Right ventricle myocardium superior (tissue), 1 donor: ENCODE data around the gene IL26. TPM values are rescaled to one million over a fixed set of nuclear protein-coding genes. Genes with fewer than 3 reads are reported as not detected.

Experiments
- ATAC-seq: fragments of 200-7000 bp; cut with Tn5 transposase; one replicate; pipeline ENCODE4 v1.9.1; 2020; ENCODE audit warnings: mild to moderate bottlenecking; ENCODE audit not compliant: poor library complexity
- DNase-seq: peaks from one replicate; pipeline ENCODE4 v3.0.0-alpha.2; 2020
- intact Hi-C: fragments of 100-400 bp; cut with DNase I; formaldehyde crosslinking; loops from one replicate; pipeline ENCODE4 v1.11.2; 2022
- long read RNA-seq: library from polyadenylated mRNA; unstranded; transcript quantifications from one replicate; pipeline ENCODE4 v2.0.0, GENCODE V29; 2021
- total RNA-seq: library from RNA; stranded (reverse); fragmentation: NEBNext Ultra II Directional; extraction: Animal tissue kit (Norgen Biotek cat#: 25700); gene quantifications from one replicate; pipeline ENCODE4 v1.2.1, GENCODE V29; 2021
- donor health status: DM: no; HTN: yes; CAD: no; lungs with severe emphysema.

Gene IL26, protein sequence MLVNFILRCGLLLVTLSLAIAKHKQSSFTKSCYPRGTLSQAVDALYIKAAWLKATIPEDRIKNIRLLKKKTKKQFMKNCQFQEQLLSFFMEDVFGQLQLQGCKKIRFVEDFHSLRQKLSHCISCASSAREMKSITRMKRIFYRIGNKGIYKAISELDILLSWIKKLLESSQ
- not detected for total RNA-seq
- long read RNA-seq, result 0 reads

DNA sequence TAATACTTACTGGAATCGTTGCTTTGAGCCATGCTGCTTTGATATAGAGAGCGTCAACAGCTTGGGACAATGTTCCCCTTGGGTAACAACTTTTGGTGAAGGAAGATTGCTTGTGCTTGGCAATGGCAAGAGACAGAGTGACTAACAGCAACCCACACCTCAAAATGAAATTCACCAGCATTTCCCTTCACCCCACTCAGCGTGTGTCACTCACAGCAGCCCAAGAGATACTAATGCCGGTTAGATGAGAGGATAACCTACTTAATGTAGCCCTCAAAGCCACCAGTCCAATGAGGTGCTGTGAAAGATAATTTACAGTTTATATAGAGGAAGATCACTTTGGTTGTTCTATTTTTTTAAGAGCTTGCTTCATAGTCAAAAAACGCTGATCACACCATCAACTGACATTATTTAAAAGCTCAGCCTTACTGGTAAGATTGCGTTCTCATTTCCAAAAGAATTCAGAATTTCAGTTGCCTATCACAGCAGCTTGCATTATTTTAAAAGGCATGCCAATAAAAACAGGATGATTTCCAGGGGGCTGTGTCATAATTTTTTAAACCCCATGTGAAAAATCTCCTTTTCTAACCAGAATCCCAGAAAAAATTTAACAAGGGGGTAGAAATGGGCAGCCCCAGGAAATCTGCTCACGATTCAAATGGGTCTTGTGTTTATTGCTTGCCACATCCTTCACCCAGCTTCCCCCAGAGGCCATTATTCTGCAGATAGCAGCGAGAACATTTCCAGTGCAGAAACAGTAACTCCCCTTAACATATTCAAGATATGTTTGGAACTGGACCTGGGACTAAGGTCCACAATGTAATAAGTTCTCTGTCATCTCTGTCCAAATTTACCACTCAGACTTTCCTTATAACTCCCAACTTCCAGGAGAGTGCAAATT is at the start of gene IL26:
TSS of gene IL26 (minus strand) at position 235 of the 901 bp plus-strand sequence. CDS start at position 181, 54 bp downstream.
- intact Hi-C loops, result loop anchor here (10.0 kb wide), 1 partner anchor 459 kb away; the partner anchor contains the start of gene NUP107
- ATAC-seq (no peak), DNase-seq (no peak)

DNA sequence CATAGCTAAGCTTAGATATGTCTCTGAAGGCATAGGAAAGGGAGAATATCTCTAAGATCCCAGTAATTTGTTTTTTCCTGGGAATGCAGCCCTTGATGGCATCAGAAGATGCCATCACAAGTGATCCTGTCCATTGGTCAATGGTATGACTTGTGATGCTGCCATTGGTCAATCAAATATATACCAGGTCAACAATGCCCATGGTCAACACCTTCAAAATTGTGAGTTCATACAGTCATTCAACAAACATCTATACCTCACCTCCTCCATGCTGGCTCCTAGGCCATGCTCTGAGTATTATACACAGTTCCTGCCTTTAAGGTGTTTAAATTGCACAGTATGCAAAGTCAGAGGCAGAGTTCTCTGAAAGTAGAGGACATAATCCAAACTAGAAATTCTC is 47.1 kb upstream of the IL26 start:
- ATAC-seq, result no peak
- intact Hi-C loops, result no loop called here
- DNase-seq, result no peak

DNA sequence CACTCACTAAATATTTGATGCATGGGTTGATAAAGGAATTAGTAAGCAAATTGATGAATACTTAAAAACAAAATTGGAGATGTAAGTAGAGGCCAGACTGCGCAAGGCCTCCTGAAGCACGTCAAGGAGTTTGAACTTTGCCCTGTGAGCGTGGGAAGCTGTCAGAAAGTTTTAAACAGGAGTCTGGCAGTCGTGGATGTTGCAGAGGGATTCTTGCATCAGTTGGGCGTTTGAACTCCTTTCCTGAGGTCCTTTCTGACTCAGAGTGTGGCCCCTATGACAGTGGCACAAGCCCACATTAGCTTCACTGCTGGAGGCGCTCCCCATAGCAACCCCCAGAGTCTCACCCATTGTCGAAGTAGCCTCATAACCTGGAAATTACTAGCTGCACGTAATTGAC is 45.7 kb upstream of the IL26 start:
- ATAC-seq (no peak), DNase-seq (no peak)
- intact Hi-C loops, result no loop called here

DNA sequence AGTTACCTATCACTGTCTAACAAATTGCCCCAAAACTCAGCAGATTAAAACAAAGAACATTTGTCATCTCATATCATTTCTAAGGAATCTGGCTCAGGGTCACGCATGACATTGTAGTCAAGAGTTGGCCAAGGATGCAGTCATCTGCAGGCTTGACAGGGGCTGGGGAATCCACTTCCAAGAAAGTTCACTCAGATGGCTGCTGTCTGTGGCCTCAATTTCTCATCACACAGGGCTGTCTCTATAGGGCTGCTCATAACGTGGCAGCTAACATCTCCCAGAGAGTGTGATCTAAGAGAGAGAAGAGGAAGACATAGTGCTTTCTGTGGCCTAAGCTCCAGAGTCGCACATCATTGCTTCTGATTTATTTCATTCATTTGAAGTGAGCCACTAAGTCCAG is 44.7 kb upstream of the IL26 start:
- intact Hi-C loops, result no loop called here
- ATAC-seq, result no peak

DNA sequence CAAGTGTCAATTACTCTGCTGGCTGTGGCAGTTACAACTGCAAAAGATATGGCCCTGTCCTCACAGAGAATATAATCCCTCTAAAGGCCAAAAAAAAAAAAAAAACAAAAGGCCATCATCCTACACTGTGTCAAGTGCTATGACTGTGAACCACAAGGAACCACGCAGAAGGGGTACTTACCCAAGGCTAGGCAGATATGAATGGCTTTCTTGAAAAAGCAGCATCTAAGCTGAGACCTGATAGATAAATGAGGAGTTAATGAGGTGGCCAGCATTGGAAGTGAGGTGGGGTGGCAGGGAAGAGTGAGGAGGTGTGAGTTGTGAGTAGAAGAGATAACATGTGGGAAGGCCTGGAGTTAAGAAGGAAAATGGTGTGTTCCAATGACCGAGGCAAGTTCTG is 44.2 kb upstream of the IL26 start:
- DNase-seq, result no peak
- no peak for ATAC-seq
- intact Hi-C loops, result no loop called here

More for the DNA sequence above, 44.7 kb upstream of the IL26 start:
- DNase-seq, result no peak

DNA sequence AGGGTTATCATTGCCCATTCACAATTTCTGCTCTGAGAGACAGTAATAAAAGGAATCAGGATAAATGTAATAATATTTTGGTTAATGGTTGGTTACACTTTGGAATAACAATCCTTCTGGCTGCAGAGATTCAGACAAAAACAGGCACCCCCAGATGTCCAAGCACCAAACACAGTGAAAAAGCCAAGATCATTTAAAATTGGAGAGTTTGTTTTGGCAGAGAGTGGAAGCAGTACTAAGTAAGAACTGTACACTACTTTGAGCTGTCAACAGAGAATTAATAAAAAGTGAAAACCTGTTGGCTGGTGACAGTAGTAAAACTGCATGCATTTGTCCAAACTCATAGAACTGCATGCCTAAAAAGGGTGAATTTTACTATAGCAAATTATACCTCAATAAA is 43.4 kb upstream of the IL26 start:
- intact Hi-C loops, result no loop called here
- ATAC-seq (no peak), DNase-seq (no peak)

DNA sequence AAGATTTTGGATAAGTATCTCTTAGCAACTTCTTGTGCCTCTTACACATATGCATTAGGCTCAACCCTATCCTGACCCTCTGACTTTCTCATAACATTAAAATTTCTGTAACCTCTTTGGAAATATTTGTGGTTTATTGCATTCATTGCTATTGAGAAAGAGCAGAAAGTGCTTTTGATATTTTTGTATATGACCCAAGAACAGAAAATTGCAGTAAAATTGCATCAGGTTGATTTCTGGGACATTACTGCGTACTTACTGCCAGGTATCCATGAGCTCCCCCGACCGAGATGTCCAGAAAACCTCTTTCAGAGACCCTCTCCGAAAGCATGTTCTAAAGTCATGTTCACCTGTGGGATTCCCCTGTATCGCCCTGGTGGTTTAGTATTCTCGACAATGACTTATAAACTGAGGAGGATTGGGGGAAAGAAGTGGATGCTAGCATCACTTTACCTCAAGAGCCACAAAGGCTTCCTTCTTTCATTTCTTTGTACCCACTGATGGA is 42.3 kb upstream of the IL26 start:
- intact Hi-C loops, result no loop called here
- DNase-seq (no peak), ATAC-seq (no peak)

DNA sequence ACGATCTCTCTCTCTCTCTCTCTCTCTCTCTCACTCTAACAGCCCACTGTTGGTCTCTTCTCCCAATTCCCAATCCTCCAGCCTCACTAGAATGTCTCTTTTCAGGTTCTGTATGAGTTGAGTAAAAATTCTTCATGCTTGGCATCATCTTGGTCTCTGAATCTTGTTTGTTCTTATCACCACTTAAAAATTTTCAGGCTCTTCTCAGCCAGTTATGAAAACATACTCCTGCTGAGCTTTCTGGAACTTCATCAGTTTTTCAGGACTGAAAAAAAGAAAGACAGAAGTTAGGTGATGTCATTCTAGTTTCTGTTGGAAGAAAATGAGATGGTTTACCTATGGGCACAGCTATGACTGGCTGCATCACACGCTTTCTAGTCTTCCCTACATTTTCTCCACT is 39.2 kb upstream of the IL26 start:
- intact Hi-C loops, result no loop called here
- DNase-seq (no peak), ATAC-seq (no peak)

DNA sequence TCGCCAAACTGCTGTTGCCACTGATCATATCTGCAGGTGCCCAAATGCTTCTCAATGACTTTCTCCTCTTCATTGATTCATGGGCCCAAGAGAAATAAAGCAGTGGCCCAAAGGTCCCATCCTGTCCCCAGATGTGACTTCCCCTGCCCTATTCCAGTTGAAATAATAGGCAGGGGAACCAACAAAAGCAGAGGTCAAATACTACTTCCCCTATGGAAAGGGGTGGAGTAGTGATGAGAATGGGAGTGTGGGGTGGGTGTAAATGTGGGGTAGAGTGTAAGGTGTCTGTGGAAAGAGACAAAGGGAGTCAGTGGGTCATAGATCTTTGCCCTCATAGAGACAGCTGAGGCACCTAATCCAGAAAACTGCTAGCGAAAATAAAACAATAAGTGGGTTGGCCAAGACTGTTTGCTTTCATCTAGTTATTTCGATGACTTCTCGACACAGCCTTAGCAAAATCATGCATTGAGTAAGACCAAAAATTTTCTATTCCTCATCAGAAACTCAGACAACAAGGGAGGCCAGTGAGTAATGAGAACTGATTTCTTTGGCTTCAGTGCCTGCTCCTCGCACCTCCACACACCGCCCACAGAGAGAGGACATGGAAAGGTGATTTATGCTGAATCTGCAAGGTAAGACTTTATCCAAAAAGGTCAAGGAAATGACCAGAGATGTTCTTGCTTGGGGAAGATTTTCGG is 38.7 kb upstream of the IL26 start:
- ATAC-seq (no peak), DNase-seq (no peak)
- intact Hi-C loops, result no loop called here

DNA sequence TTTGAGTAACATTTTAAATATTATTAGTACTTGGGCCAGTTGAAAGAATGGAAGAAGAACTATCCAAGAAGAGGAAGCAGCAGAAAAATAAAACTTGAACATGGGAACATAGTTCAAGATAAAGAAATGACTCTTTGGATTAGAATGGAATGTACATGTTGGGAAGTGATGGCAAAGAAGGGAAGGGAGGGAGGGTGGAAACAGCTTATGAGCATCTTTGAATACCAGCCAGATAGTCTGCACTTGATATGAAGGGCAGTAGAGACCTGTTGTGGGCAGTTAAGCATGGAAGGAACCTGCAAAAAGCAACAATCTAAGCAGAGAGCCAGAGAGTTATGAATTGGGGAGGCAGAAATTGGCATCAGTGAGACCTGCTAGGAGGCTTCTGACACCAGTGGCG is 37.8 kb upstream of the IL26 start:
- DNase-seq (no peak), ATAC-seq (no peak)
- intact Hi-C loops, result no loop called here

DNA sequence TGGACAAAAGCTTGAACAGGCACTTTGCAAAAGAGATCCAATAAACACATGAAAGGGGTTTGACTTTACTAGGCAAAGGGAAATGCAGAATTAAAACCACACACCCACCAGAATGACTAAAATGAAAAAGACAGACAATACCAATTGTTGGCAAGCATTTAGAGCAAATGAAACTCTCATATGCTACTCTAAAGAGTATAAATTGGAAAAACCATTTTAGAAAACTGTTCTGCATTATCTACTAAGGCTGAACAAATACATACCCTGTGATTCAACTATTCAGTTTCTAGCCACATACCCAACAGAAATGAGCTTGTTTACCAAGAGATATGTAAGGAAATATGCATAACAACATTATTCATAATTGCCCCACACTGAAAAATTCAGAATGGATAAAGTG is 36.3 kb upstream of the IL26 start:
- no peak for ATAC-seq

DNA sequence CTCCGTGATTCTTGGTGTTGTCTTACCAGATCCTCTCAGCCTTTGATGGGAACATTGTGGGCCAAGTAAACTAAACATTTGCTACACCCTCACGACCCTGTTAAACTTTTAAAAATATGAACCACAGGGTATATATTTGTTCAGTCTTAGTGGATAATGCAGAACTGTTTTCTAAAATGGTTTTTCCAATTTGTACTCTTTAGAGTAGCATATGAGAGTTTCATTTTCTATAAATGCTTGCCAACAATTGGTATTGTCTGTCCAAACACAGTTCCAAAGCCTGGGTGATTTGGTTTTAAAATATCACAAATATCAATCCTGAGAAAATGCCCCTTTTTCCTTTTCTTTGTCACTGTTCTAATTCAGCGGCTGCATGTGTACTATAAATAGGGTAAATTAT is 34.5 kb upstream of the IL26 start:
- ATAC-seq, result no peak

More for the DNA sequence above, 36.3 kb upstream of the IL26 start:
- no peak for DNase-seq
- intact Hi-C loops, result no loop called here

DNA sequence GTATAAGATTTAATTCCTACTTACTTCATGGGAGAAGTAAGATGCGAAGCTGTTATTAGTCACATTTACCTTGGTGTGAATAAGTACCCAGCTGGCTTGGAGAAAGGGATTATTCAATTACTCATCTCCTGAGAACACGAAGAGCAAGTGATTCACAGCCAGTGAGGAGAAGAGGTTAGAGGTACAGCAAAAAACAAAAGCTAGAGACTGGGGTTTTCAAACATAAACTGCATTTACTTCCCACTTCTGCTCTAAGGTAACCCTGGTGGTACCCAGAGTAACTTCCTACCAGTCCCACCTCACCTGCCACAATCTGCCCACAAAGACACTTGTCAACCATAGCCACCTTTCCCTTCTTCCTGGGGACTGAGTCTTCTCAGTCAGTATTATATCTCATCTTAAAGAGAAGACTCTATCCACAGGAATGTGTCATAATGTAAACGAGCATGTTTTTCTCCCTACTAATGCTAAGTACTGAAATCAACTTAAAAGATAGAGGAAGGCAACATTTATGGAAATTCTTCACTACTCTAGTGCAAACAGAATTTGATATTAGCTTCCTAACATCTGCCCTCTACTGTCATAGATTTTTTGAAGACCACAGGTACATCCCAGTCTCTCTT is 33.8 kb upstream of the IL26 start:
- ATAC-seq, result no peak
- DNase-seq, result no peak
- intact Hi-C loops, result no loop called here

More for the DNA sequence above, 34.5 kb upstream of the IL26 start:
- intact Hi-C loops, result no loop called here
- DNase-seq, result no peak

DNA sequence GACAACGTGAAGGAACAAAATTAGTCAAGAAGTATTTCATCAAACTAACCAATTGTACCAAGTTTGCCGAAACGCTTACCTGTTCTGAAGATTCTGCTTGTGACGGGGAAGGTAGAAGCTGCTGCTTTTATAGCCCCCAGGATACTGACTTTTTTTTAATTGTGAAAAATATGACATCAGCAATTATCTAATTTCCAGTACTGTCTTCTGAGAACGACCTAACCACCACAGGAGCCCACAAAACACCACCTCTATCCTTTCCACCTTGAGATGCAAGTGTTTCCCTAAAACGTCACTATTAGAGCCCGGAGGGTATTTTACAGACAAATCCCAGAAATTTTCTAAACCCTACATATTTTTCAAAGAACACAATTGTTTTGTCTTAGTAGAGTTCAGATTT is 27.9 kb upstream of the IL26 start, which contains the start of gene IL22:
TSS of gene IL22 (minus strand) at position 101 of the 400 bp plus-strand sequence. CDS start 156 bp downstream, outside the sequence.
- ATAC-seq (no peak), DNase-seq (no peak)
- intact Hi-C loops, result no loop called here

DNA sequence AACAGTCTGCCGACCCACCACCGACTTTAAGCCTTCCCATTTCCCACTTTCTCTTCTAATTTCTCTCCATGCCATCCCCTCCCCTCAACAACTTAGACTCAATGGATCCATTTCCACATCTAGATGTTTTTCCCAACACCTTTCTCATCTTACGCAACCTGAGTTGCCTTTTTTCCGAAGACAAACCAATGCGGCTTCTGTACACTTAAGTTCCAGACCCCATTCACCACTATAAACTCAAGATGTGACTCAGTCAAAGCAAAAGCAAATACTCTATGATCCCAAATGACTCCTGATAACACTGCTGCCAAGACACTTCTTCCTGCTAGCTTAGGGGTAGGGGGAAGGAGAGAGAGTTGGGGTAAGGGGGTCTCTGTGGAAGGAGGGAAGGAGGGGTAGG is 26.5 kb upstream of the IL26 start:
- intact Hi-C loops, result no loop called here
- ATAC-seq (no peak), DNase-seq (no peak)

DNA sequence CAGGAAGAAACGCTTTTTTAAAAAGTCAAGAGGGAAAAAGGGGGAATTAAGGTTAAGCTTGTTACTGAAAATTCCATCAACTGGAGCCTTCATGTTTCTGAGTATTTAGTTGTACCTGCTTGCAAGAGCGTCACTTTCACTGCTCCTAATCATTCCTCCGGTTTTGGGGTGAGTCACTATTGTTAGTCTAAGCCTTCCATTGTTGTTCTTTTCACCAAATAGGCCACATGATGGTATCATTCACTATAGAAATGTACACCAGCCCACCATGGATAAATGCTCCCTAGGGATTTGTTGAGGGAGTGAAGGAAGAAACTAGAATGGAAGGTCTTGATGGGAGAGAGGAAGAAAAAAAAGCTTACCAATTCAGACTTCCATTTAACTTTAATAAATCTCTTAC is 24.8 kb upstream of the IL26 start:
- ATAC-seq (no peak), DNase-seq (no peak)
- intact Hi-C loops, result no loop called here

DNA sequence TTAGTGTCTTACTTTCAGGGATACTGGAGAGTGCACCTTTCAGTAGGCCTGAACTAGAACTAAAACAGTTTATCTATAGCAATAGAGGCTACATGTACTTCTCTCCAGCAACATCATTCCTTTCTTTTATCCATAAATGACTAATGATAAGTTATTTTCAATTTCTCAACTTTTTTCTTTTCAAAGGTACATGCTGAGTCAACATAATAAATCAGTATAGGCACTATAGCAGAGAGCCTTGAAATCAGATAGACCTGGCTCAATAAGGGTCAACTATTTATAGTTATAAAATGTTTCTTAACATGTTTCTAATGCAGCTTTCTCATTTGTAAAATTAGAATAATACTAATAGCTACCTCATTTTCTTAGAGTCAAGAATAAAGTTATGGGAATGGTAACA is 22.2 kb upstream of the IL26 start:
- intact Hi-C loops, result no loop called here
- ATAC-seq (no peak), DNase-seq (no peak)

DNA sequence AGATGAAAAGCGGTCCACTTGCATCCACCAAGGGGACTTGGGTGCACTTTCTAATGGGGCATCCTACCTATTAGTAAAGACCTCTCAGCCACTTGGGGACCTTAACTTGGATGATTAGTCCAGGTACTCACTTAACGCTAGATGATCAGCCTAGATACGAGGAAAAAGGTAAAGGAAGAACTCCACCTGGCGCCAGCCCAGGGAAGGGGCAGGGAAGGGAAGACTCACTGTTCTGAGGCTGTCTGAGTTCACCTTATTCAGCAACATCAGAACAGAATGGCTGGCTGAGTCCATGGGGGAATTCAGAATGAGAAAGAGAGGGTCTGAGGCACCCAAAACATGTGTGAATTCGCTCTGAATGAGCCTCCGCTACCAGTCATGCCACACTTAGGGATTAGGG is 20.7 kb upstream of the IL26 start:
- DNase-seq, result no peak
- intact Hi-C loops, result no loop called here
- ATAC-seq, result no peak
